HL-60 (cell line): ENCODE data around the gene ZC3H12D.
"Not testable (repeated sequence)": the region's sequence is repeated elsewhere in the genome, so short reads cannot be mapped to it uniquely, and the experiment has no call there.

ENCODE experiments used
- DNase-seq, 2 experiments: peaks; one replicate each; pipeline ENCODE4 v3.0.0-alpha.2; 2010 to 2020; ENCODE audit warnings: low read depth in 1 of 2, low spot score in 1 of 2
- H3K27ac ChIP-seq: fragments of 250-450 bp; sonication (Bioruptor Pico); replicated peaks from 2 replicates; pipeline ENCODE4 v1.5.1; 2020; ENCODE audit warnings: mild to moderate bottlenecking, moderate library complexity
- H3K27me3 ChIP-seq: fragments of 250-450 bp; sonication (Bioruptor Pico); 2 replicates; pipeline ENCODE4 v1.5.1; 2021; ENCODE audit warnings: mild to moderate bottlenecking, moderate library complexity; ENCODE audit not compliant: insufficient read depth, poor library complexity, severe bottlenecking
- H3K4me3 ChIP-seq: replicated peaks from 2 replicates; pipeline ENCODE4 v1.5.1; 2011; ENCODE audit warnings: mild to moderate bottlenecking, control low read depth, low read length; ENCODE audit not compliant: insufficient read depth
- GABPA ChIP-seq: IDR thresholded peaks from 2 replicates; pipeline ENCODE4 v1.6.1; 2012; ENCODE audit warnings: low read depth
- POLR2AphosphoS5 ChIP-seq: IDR thresholded peaks from 2 replicates; pipeline ENCODE4 v1.6.1; 2012; ENCODE audit warnings: low read depth
- SPI1 ChIP-seq: IDR thresholded peaks from 2 replicates; pipeline ENCODE4 v1.6.1; 2012; ENCODE audit warnings: low read depth, mild to moderate bottlenecking, borderline replicate concordance
- TF ChIP-seq, protein P1 (sequence below): IDR thresholded peaks from 2 replicates; pipeline ENCODE4 v1.6.1; 2012; ENCODE audit warnings: low read depth; ENCODE audit not compliant: insufficient replicate concordance
- TF ChIP-seq, protein P2 (sequence below): IDR thresholded peaks from one replicate; pipeline ENCODE4 v1.5.1; 2011; ENCODE audit warnings: low read length, control low read depth, inconsistent platforms; ENCODE audit not compliant: insufficient read depth

Gene ZC3H12D

DNA sequence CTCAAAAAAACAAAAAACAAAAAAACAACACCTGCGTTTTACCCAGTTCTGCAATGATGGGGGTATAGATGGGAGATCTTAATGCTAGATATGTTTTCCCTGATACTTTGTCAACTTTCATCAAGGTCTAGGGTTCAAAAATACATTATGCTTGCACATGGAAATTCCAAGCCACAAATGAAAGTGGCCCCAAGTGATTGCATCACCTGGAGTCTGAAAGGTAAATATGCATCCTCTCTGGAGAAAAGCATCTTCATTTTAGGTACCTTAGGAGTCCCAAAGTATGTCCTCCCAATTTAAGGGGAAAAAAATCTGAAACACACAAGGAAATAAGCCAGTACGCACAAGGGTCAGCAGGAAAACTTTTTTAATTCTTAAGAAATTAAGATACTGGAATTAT, 12.6 kb upstream of the ZC3H12D start:
- Histone ChIP-seq H3K4me3 (no peak overlapping the region), H3K27me3 (no peaks in the 10 kb centered on the region), H3K27ac (no peak overlapping the region)
- no peak for TF ChIP-seq POLR2AphosphoS5
- TF ChIP-seq, protein P1, sequence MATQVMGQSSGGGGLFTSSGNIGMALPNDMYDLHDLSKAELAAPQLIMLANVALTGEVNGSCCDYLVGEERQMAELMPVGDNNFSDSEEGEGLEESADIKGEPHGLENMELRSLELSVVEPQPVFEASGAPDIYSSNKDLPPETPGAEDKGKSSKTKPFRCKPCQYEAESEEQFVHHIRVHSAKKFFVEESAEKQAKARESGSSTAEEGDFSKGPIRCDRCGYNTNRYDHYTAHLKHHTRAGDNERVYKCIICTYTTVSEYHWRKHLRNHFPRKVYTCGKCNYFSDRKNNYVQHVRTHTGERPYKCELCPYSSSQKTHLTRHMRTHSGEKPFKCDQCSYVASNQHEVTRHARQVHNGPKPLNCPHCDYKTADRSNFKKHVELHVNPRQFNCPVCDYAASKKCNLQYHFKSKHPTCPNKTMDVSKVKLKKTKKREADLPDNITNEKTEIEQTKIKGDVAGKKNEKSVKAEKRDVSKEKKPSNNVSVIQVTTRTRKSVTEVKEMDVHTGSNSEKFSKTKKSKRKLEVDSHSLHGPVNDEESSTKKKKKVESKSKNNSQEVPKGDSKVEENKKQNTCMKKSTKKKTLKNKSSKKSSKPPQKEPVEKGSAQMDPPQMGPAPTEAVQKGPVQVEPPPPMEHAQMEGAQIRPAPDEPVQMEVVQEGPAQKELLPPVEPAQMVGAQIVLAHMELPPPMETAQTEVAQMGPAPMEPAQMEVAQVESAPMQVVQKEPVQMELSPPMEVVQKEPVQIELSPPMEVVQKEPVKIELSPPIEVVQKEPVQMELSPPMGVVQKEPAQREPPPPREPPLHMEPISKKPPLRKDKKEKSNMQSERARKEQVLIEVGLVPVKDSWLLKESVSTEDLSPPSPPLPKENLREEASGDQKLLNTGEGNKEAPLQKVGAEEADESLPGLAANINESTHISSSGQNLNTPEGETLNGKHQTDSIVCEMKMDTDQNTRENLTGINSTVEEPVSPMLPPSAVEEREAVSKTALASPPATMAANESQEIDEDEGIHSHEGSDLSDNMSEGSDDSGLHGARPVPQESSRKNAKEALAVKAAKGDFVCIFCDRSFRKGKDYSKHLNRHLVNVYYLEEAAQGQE = no peak
- no peak for TF ChIP-seq SPI1
- TF ChIP-seq, protein P2, sequence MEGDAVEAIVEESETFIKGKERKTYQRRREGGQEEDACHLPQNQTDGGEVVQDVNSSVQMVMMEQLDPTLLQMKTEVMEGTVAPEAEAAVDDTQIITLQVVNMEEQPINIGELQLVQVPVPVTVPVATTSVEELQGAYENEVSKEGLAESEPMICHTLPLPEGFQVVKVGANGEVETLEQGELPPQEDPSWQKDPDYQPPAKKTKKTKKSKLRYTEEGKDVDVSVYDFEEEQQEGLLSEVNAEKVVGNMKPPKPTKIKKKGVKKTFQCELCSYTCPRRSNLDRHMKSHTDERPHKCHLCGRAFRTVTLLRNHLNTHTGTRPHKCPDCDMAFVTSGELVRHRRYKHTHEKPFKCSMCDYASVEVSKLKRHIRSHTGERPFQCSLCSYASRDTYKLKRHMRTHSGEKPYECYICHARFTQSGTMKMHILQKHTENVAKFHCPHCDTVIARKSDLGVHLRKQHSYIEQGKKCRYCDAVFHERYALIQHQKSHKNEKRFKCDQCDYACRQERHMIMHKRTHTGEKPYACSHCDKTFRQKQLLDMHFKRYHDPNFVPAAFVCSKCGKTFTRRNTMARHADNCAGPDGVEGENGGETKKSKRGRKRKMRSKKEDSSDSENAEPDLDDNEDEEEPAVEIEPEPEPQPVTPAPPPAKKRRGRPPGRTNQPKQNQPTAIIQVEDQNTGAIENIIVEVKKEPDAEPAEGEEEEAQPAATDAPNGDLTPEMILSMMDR = no peak
- TF ChIP-seq GABPA = no peak
- no peak for DNase-seq

DNA sequence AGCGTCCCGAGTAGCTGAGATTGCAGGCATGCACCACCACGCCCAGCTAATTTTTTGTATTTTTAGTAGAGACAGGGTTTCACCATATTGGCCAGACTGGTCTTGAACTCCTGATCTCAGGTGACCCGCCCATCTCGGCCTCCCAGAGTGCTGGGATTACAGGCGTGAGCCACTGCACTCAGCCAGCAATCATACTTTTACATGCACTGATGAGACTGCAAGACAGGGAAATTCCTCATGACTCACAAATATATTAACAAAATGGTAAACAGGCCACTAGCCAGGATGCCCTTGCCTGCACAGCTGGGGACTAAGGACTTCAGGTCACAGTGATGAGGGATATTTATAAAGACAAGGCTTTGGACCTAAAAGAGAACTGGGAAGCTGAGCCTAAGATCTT, 11.8 kb upstream of the ZC3H12D start:
- not testable (repeated sequence) for H3K27me3 ChIP-seq, DNase-seq, H3K4me3 ChIP-seq, H3K27ac ChIP-seq

DNA sequence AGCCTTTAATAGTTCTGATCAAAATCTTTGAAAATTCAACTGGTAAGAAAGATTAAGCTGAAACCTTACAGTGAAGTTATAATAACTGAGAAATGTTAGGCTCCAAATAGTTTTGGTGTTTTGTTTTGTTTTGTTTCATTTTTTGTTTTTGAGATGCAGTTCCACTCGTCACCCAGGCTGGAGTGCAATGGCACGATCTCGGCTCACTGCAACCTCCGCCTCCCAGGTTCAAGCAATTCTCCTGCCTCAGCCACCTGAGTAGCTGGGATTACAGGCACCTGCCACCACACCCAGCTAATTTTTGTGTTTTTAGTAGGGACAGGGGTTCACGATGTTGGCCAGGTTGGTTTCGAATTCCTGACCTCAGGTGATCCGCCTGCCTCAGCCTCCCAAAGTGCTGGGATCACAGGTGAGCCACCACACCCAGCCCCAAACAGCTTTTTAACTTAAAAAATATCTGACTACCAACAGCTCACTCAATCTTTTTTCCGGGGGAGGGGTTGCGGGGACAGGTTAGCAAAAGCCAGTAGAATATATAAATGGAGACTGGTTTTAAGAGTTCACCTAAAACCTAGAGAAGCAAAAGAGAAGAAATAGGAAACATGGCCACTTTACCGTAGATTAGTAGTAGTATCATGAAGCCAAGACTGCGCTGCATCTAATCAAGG, 10.7 kb upstream of the ZC3H12D start:
- DNase-seq, H3K27me3 ChIP-seq, H3K27ac ChIP-seq, H3K4me3 ChIP-seq: not testable (repeated sequence)

DNA sequence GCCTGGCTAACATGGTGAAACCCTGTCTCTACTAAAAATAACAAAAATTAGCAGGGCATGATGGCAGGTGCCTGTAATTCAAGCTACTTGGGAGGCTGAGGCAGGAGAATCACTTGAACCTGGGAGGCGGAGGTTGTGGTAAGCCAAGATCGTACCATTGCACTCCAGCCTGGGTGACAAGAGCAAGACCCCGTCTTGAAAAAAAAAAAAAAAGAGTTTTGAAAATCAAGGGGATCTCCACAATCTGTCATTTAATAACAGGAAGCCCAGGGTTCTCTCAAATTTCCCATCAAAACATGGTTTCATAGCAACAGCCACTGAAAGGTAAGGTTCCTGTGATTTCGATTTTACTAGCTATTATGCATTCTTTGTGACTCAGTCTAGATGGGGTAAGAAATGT, 10.0 kb upstream of the ZC3H12D start:
- H3K4me3 ChIP-seq, H3K27me3 ChIP-seq, DNase-seq, H3K27ac ChIP-seq: not testable (repeated sequence)

DNA sequence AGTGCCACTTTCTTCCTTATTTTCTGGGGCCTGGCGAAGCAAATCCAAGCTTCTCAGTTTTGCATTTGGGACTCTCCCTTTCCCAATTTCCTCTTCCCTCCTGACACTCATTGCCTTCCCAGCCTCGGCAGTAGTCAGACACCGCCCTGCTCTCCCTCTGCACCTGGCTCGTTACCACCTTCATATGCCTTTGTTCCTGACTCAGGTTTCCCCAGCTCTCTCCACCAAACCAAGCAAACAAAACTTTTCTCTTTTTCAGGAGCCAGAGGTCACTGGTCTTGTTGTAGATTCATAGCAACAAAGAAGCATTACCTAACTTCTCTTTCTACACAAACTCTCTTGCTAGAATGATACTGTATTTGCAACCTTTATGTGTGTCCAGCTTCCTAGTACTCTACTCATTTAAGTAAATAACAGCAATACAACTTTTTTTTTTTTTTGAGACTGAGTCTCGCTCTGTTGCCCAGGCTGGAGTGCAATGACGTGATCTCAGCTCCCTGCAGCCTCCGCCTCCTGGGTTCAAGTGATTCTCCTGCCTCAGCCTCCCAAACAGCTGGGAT, 9.0 kb upstream of the ZC3H12D start:
- no peak overlapping the region for H3K4me3 ChIP-seq
- TF ChIP-seq, protein P1 = no peak
- TF ChIP-seq, protein P2 = no peak
- TF ChIP-seq POLR2AphosphoS5 (no peak), SPI1 (no peak), GABPA (no peak)
- no peaks in the 10 kb centered on the region for H3K27me3 ChIP-seq
- no peak overlapping the region for H3K27ac ChIP-seq
- DNase-seq = no peak
